Loucy (cell line): ENCODE measurements around the gene OR52R1.

Source experiments
- H2AFZ ChIP-seq: fragments of 200-600 bp; sonication (generic); 2 replicates; pipeline ENCODE4 v1.6.0; 2016; ENCODE audit warnings: antibody characterized with exemption, mild to moderate bottlenecking, low read length, moderate library complexity
- H3F3A ChIP-seq: fragments of 200-600 bp; 2 replicates; pipeline ENCODE4 v1.6.0; 2016; ENCODE audit warnings: antibody characterized with exemption, low read depth, mild to moderate bottlenecking
- H3K27me3 ChIP-seq: fragments of 200-600 bp; sonication (generic); 2 replicates; pipeline ENCODE4 v1.6.1; 2014; ENCODE audit warnings: low read length, mild to moderate bottlenecking; ENCODE audit not compliant: insufficient read depth, poor library complexity, severe bottlenecking
- H3K36me3 ChIP-seq: fragments of 200-600 bp; sonication (generic); 2 replicates; pipeline ENCODE4 v1.6.1; 2016; ENCODE audit warnings: low read length; ENCODE audit not compliant: insufficient read depth
- H3K4me1 ChIP-seq: fragments of 200-600 bp; sonication (generic); 2 replicates; pipeline ENCODE4 v1.5.1; 2014; ENCODE audit warnings: low read length, mild to moderate bottlenecking; ENCODE audit not compliant: insufficient read depth, poor library complexity, severe bottlenecking
- H3K4me2 ChIP-seq: fragments of 200-600 bp; sonication (generic); 2 replicates; pipeline ENCODE4 v1.6.0; 2014; ENCODE audit warnings: antibody characterized with exemption, low read length, low read depth, mild to moderate bottlenecking; ENCODE audit not compliant: poor library complexity, severe bottlenecking
- H3K4me3 ChIP-seq: fragments of 200-600 bp; sonication (generic); 2 replicates; pipeline ENCODE4 v1.5.1; 2014; ENCODE audit warnings: low read length, mild to moderate bottlenecking, mixed read lengths; ENCODE audit not compliant: poor library complexity, severe bottlenecking
- H3K79me2 ChIP-seq: fragments of 200-600 bp; sonication (generic); 2 replicates; pipeline ENCODE4 v1.6.1; 2014; ENCODE audit warnings: low read length; ENCODE audit not compliant: insufficient read depth
- H3K9ac ChIP-seq: fragments of 200-600 bp; sonication (generic); 2 replicates; pipeline ENCODE4 v1.6.0; 2014; ENCODE audit warnings: mild to moderate bottlenecking, low read depth, low read length, moderate library complexity; ENCODE audit not compliant: poor library complexity, severe bottlenecking
- H3K9me2 ChIP-seq: fragments of 200-600 bp; sonication (generic); replicated peaks from 2 replicates; pipeline ENCODE4 v1.6.1; 2016; ENCODE audit warnings: low read depth, low read length, mixed read lengths
- H3K9me3 ChIP-seq: fragments of 200-600 bp; sonication (generic); 2 replicates; pipeline ENCODE4 v1.6.1; 2014; ENCODE audit warnings: mild to moderate bottlenecking, antibody characterized with exemption, low read length, low read depth; ENCODE audit not compliant: insufficient read depth
- H4K20me1 ChIP-seq: fragments of 200-600 bp; sonication (generic); 2 replicates; pipeline ENCODE4 v1.6.0; 2014; ENCODE audit warnings: antibody characterized with exemption, low read length, mild to moderate bottlenecking; ENCODE audit not compliant: insufficient read depth, poor library complexity, severe bottlenecking
- CTCF ChIP-seq: fragments of 200-600 bp; sonication (generic); conservative IDR thresholded peaks from 2 replicates; pipeline ENCODE4 v1.5.1; 2014; ENCODE audit warnings: mild to moderate bottlenecking, antibody characterized with exemption, low read length
- EZH2phosphoT487 ChIP-seq: fragments of 200-600 bp; IDR thresholded peaks from 2 replicates; pipeline ENCODE4 v1.6.1; 2018; ENCODE audit warnings: antibody characterized with exemption, mild to moderate bottlenecking, moderate library complexity, borderline replicate concordance

The OR52R1 gene

GRCh38 chr11:4804280-4804679 lies at the start of gene OR52R1:
TSS of gene OR52R1 (minus strand) at chr11:4804380. CDS start at chr11:4804380, 0 bp downstream.
- H3K4me1 ChIP-seq: no peaks in the 10 kb centered on the region
- TF ChIP-seq EZH2phosphoT487 (no peak), CTCF (no peak)
- no peak within 1 kb of the TSS for H3K4me3 ChIP-seq
- H3F3A ChIP-seq: no peaks in the 10 kb centered on the region
- H3K4me2 ChIP-seq: no peak within 1 kb of the TSS
- H3K36me3 ChIP-seq: no peaks in the 10 kb centered on the region
- no peak within 1 kb of the TSS for H2AFZ ChIP-seq
- no peaks in the 10 kb centered on the region for H4K20me1 ChIP-seq
- no peaks in the 10 kb centered on the region for H3K9me3 ChIP-seq
- no peak within 1 kb of the TSS for H3K9ac ChIP-seq
- no peaks in the 10 kb centered on the region for H3K27me3 ChIP-seq
- H3K9me2 ChIP-seq: no peaks in the 10 kb centered on the region
- H3K79me2 ChIP-seq: no peaks in the 10 kb centered on the region

- no peak overlapping the region for H3K4me3 ChIP-seq
- no peaks in the 10 kb centered on the region for H3K79me2 ChIP-seq
- no peaks in the 10 kb centered on the region for H3F3A ChIP-seq
- TF ChIP-seq CTCF (no peak), EZH2phosphoT487 (no peak)
- H3K9me3 ChIP-seq: no peaks in the 10 kb centered on the region
- H3K9ac ChIP-seq: no peak overlapping the region
- H4K20me1 ChIP-seq: no peaks in the 10 kb centered on the region
- no peaks in the 10 kb centered on the region for H3K9me2 ChIP-seq
- H2AFZ ChIP-seq: no peak overlapping the region
- H3K4me2 ChIP-seq: no peak overlapping the region
- no peaks in the 10 kb centered on the region for H3K27me3 ChIP-seq
- no peaks in the 10 kb centered on the region for H3K36me3 ChIP-seq
- H3K4me1 ChIP-seq: no peaks in the 10 kb centered on the region
Observed at GRCh38 chr11:4851033-4851432, 46.9 kb upstream of the OR52R1 start.

GRCh38 chr11:4848908-4849532 lies 44.8 kb upstream of the OR52R1 start, which contains the start of gene OR51S1:
TSS of gene OR51S1 (minus strand) at chr11:4849208. CDS start at chr11:4849208, 0 bp downstream.
- Histone ChIP-seq H4K20me1 (no peaks in the 10 kb centered on the region), H2AFZ (no peak within 1 kb of the TSS)

More at GRCh38 chr11:4848908-4849532, 44.8 kb upstream of the OR52R1 start, which contains the start of gene OR51S1:
- no peak within 1 kb of the TSS for H3K4me3 ChIP-seq
- no peaks in the 10 kb centered on the region for H3K27me3 ChIP-seq
- TF ChIP-seq EZH2phosphoT487: no peak
- TF ChIP-seq CTCF: no peak
- H3K4me2 ChIP-seq: no peak within 1 kb of the TSS
- no peaks in the 10 kb centered on the region for H3F3A ChIP-seq
- no peaks in the 10 kb centered on the region for H3K9me3 ChIP-seq
- no peaks in the 10 kb centered on the region for H3K36me3 ChIP-seq
- no peaks in the 10 kb centered on the region for H3K4me1 ChIP-seq
- H3K9me2 ChIP-seq: no peaks in the 10 kb centered on the region
- H3K79me2 ChIP-seq: no peaks in the 10 kb centered on the region
- H3K9ac ChIP-seq: no peak within 1 kb of the TSS
